SK-N-SH treated with all-trans-retinoic acid at 6 μM for 48 hours (cell line): ENCODE measurements around the gene HADH.

Experiments used
- ATAC-seq: fragments of 200-7000 bp; cut with Tn5 transposase; 3 replicates; pipeline ENCODE4 v1.9.1; 2020; ENCODE audit warnings: mild to moderate bottlenecking, moderate library complexity
- ARNTL ChIP-seq: fragments of 450-650 bp; formaldehyde crosslinking; IDR thresholded peaks from 2 replicates; pipeline ENCODE4 v1.5.0; 2020; ENCODE audit warnings: low read depth, mild to moderate bottlenecking, moderate library complexity, borderline replicate concordance
- BACH2 ChIP-seq: fragments of 250-450 bp; sonication (Bioruptor Pico); IDR thresholded peaks from 2 replicates; pipeline ENCODE4 v1.9.0; 2021; ENCODE audit warnings: mild to moderate bottlenecking, borderline replicate concordance
- CSDC2 ChIP-seq: fragments of 250-450 bp; sonication (Bioruptor Pico); IDR thresholded peaks from 2 replicates; pipeline ENCODE4 v1.5.0; 2020; ENCODE audit warnings: mild to moderate bottlenecking, moderate library complexity
- ESRRG ChIP-seq: fragments of 250-450 bp; sonication (Bioruptor Pico); IDR thresholded peaks from 2 replicates; pipeline ENCODE4 v1.6.1; 2021; ENCODE audit warnings: mild to moderate bottlenecking
- GLIS3 ChIP-seq: fragments of 250-450 bp; sonication (Bioruptor Pico); IDR thresholded peaks from 2 replicates; pipeline ENCODE4 v1.5.0; 2020; ENCODE audit warnings: mild to moderate bottlenecking, moderate library complexity
- ISL1 ChIP-seq: fragments of 250-450 bp; sonication (Bioruptor Pico); IDR thresholded peaks from 2 replicates; pipeline ENCODE4 v2.1.2; 2022; ENCODE audit warnings: mild to moderate bottlenecking, moderate library complexity
- OSR1 ChIP-seq: fragments of 250-450 bp; sonication (Bioruptor Pico); IDR thresholded peaks from 2 replicates; pipeline ENCODE4 v1.8.0; 2022; ENCODE audit warnings: moderate library complexity, mild to moderate bottlenecking, inconsistent platforms
- PATZ1 ChIP-seq: fragments of 250-450 bp; sonication (Bioruptor Pico); IDR thresholded peaks from 2 replicates; pipeline ENCODE4 v1.8.0; 2020; ENCODE audit warnings: mild to moderate bottlenecking, moderate library complexity, borderline replicate concordance
- POU6F1 ChIP-seq: fragments of 250-450 bp; sonication (Bioruptor Pico); IDR thresholded peaks from 2 replicates; pipeline ENCODE4 v1.8.0; 2021; ENCODE audit warnings: low read depth, mild to moderate bottlenecking, moderate library complexity, borderline replicate concordance
- PPARA ChIP-seq: fragments of 250-450 bp; sonication (Bioruptor Pico); IDR thresholded peaks from 2 replicates; pipeline ENCODE4 v1.5.0; 2020; ENCODE audit warnings: mild to moderate bottlenecking, borderline replicate concordance
- RARB ChIP-seq: fragments of 250-450 bp; sonication (Bioruptor Pico); IDR thresholded peaks from 2 replicates; pipeline ENCODE4 v1.8.0; 2021; ENCODE audit warnings: mild to moderate bottlenecking, moderate library complexity
- SNAI2 ChIP-seq: fragments of 250-450 bp; sonication (Bioruptor Pico); IDR thresholded peaks from 2 replicates; pipeline ENCODE4 v1.5.0; 2020; ENCODE audit warnings: mild to moderate bottlenecking, moderate library complexity
- TCF4 ChIP-seq: fragments of 250-450 bp; sonication (Bioruptor Pico); IDR thresholded peaks from 2 replicates; pipeline ENCODE4 v1.8.0; 2021; ENCODE audit warnings: mild to moderate bottlenecking, moderate library complexity, borderline replicate concordance
- TOX ChIP-seq: fragments of 250-450 bp; sonication (Bioruptor Pico); IDR thresholded peaks from 2 replicates; pipeline ENCODE4 v1.8.0; 2021; ENCODE audit warnings: mild to moderate bottlenecking, moderate library complexity, borderline replicate concordance
- ZC3H10 ChIP-seq: fragments of 250-450 bp; sonication (Bioruptor Pico); IDR thresholded peaks from 2 replicates; pipeline ENCODE4 v1.5.1; 2021; ENCODE audit warnings: mild to moderate bottlenecking, moderate library complexity
- ZFP3 ChIP-seq: fragments of 250-450 bp; sonication (Bioruptor Pico); IDR thresholded peaks from 2 replicates; pipeline ENCODE4 v1.5.0; 2020; ENCODE audit warnings: mild to moderate bottlenecking, moderate library complexity
- ZFP30 ChIP-seq: fragments of 450-650 bp; formaldehyde crosslinking; IDR thresholded peaks from 2 replicates; pipeline ENCODE4 v1.5.0; 2022; ENCODE audit warnings: mild to moderate bottlenecking, moderate library complexity
- ZNF565 ChIP-seq: fragments of 450-650 bp; formaldehyde crosslinking; conservative IDR thresholded peaks from 2 replicates; pipeline ENCODE4 v1.5.0; 2020; ENCODE audit warnings: low read depth, mild to moderate bottlenecking, moderate library complexity
- ZNF70 ChIP-seq: fragments of 450-650 bp; formaldehyde crosslinking; IDR thresholded peaks from 2 replicates; pipeline ENCODE4 v1.5.0; 2020; ENCODE audit warnings: mild to moderate bottlenecking, moderate library complexity
- ZNF8 ChIP-seq: fragments of 450-650 bp; formaldehyde crosslinking; IDR thresholded peaks from 2 replicates; pipeline ENCODE4 v1.5.0; 2020; ENCODE audit warnings: mild to moderate bottlenecking, moderate library complexity
- TF ChIP-seq, protein P1 (sequence below): fragments of 250-450 bp; sonication (Bioruptor Pico); IDR thresholded peaks from 2 replicates; pipeline ENCODE4 v1.5.1; 2020; ENCODE audit warnings: low read depth, mild to moderate bottlenecking, moderate library complexity
- TF ChIP-seq, protein P2 (sequence below): fragments of 250-450 bp; sonication (Bioruptor Pico); IDR thresholded peaks from 2 replicates; pipeline ENCODE4 v1.5.1; 2021; ENCODE audit warnings: mild to moderate bottlenecking, moderate library complexity

The HADH gene

GRCh38 chr4:107972605-107973004 is 17.1 kb upstream of the HADH start (continued):
- TF ChIP-seq RARB (CRISPR knock-in tag) (no peak), POU6F1 (CRISPR knock-in tag) (no peak)
- TF ChIP-seq, all 23 proteins: peak for 0

DNA sequence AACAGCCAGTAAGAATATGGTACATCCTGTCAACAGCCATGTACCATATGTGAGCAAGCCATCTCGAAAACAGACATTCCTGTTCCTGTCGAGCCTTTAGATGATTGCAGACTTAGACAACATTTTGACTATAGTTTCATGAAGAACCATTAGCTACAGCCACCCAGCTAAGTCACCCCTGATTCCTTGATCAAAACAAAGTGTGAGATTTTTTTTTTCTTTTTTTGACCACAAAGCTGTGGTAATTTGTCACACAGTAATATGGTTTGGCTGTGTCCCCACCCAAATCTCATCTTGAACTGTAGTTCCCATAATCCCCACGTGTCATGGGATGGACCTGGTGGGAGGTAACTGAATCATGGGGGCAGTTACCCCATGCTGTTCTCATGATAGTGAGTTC is 15.2 kb upstream of the HADH start:
- ATAC-seq = no peak
- TF ChIP-seq ZFP30 = no peak
- no peak for TF ChIP-seq GLIS3
- TF ChIP-seq ARNTL = no peak
- no peak for TF ChIP-seq BACH2
- no peak for TF ChIP-seq ZNF565 (CRISPR knock-in tag)
- TF ChIP-seq, protein P1, sequence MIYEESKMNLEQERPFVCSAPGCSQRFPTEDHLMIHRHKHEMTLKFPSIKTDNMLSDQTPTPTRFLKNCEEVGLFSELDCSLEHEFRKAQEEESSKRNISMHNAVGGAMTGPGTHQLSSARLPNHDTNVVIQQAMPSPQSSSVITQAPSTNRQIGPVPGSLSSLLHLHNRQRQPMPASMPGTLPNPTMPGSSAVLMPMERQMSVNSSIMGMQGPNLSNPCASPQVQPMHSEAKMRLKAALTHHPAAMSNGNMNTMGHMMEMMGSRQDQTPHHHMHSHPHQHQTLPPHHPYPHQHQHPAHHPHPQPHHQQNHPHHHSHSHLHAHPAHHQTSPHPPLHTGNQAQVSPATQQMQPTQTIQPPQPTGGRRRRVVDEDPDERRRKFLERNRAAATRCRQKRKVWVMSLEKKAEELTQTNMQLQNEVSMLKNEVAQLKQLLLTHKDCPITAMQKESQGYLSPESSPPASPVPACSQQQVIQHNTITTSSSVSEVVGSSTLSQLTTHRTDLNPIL (CRISPR knock-in tag) = no peak
- TF ChIP-seq PATZ1 (CRISPR knock-in tag) = no peak
- no peak for TF ChIP-seq ISL1 (CRISPR knock-in tag)
- TF ChIP-seq ZNF70 (CRISPR knock-in tag) = no peak
- TF ChIP-seq ZC3H10 (CRISPR knock-in tag) = no peak
- TF ChIP-seq ESRRG = no peak
- no peak for TF ChIP-seq ZFP3 (CRISPR knock-in tag)
- no peak for TF ChIP-seq TOX
- TF ChIP-seq TCF4 (CRISPR knock-in tag) = no peak

GRCh38 chr4:107977482-107977881 is 12.2 kb upstream of the HADH start:
- TF ChIP-seq, protein P2, sequence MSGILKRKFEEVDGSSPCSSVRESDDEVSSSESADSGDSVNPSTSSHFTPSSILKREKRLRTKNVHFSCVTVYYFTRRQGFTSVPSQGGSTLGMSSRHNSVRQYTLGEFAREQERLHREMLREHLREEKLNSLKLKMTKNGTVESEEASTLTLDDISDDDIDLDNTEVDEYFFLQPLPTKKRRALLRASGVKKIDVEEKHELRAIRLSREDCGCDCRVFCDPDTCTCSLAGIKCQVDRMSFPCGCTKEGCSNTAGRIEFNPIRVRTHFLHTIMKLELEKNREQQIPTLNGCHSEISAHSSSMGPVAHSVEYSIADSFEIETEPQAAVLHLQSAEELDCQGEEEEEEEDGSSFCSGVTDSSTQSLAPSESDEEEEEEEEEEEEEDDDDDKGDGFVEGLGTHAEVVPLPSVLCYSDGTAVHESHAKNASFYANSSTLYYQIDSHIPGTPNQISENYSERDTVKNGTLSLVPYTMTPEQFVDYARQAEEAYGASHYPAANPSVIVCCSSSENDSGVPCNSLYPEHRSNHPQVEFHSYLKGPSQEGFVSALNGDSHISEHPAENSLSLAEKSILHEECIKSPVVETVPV (CRISPR knock-in tag) = no peak
- TF ChIP-seq, all 23 proteins: peak for 0
- ATAC-seq = no peak

DNA sequence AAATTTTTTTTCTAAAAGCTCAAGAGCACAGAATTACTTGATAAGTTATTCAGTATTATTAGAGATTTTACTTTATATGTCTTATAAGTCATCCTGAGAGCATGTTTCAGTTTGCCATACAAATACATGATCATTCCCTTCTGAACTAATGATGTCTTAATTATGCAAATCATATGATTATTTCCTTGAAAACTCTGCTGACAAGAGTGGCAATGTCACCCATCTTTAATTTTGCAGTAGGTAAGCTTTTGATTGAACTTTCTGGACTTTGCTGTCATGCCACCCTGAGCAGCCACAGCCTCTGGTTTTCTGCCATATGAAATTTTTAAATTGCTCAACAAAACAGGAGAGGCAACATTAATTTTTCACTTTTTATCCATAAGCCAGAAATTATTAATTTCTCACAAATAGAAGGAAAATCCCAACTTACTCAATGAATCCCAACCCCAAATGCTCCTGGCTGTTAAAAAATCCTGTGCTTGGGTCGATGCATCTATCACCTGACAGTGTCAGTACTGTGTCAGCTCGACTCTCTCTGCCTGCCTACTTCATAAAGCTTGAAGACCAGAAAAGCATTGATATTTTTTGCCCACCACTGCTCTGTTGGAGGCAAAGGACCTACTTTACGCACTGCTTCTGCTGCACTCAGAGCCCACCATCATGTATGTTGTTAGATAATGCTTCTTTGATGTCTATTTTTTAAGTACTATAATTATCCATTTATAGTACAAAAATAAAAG is 11.6 kb upstream of the HADH start:
- no peak for TF ChIP-seq ZFP30
- TF ChIP-seq TOX = no peak
- TF ChIP-seq ZNF8 (CRISPR knock-in tag) = no peak
- no peak for TF ChIP-seq PPARA (CRISPR knock-in tag)
- TF ChIP-seq PATZ1 (CRISPR knock-in tag) = no peak
- TF ChIP-seq ZFP3 (CRISPR knock-in tag) = no peak
- TF ChIP-seq ISL1 (CRISPR knock-in tag) = no peak
- no peak for TF ChIP-seq OSR1 (CRISPR knock-in tag)
- TF ChIP-seq GLIS3 = no peak
- TF ChIP-seq, protein P1 (CRISPR knock-in tag) = no peak
- TF ChIP-seq TCF4 (CRISPR knock-in tag) = no peak
- no peak for TF ChIP-seq CSDC2 (CRISPR knock-in tag)
- no peak for TF ChIP-seq ARNTL
- no peak for TF ChIP-seq SNAI2 (CRISPR knock-in tag)
- TF ChIP-seq POU6F1 (CRISPR knock-in tag) = no peak
- no peak for TF ChIP-seq ZNF70 (CRISPR knock-in tag)
- no peak for TF ChIP-seq RARB (CRISPR knock-in tag)
- TF ChIP-seq ESRRG = no peak
- no peak for TF ChIP-seq ZNF565 (CRISPR knock-in tag)
- TF ChIP-seq ZC3H10 (CRISPR knock-in tag) = no peak
- ATAC-seq = no peak
